Ishikawa (cell line): ENCODE data around the gene C19orf44.

ENCODE experiments used
- CREB1 ChIP-seq: IDR thresholded peaks from 2 replicates; pipeline ENCODE4 v1.6.1; 2012; ENCODE audit warnings: low read depth
- EGR1 ChIP-seq: IDR thresholded peaks from 2 replicates; pipeline ENCODE4 v1.6.1; 2012
- EP300 ChIP-seq: IDR thresholded peaks from 2 replicates; pipeline ENCODE4 v1.6.1; 2012; ENCODE audit warnings: borderline replicate concordance
- REST ChIP-seq: IDR thresholded peaks from 2 replicates; pipeline ENCODE4 v1.6.1; 2012; ENCODE audit warnings: low read depth, mild to moderate bottlenecking
- YY1 ChIP-seq: IDR thresholded peaks from 2 replicates; pipeline ENCODE4 v1.6.1; 2012; ENCODE audit warnings: low read depth
- ZBTB7A ChIP-seq: IDR thresholded peaks from 2 replicates; pipeline ENCODE4 v1.6.1; 2012; ENCODE audit warnings: low read depth

DNA sequence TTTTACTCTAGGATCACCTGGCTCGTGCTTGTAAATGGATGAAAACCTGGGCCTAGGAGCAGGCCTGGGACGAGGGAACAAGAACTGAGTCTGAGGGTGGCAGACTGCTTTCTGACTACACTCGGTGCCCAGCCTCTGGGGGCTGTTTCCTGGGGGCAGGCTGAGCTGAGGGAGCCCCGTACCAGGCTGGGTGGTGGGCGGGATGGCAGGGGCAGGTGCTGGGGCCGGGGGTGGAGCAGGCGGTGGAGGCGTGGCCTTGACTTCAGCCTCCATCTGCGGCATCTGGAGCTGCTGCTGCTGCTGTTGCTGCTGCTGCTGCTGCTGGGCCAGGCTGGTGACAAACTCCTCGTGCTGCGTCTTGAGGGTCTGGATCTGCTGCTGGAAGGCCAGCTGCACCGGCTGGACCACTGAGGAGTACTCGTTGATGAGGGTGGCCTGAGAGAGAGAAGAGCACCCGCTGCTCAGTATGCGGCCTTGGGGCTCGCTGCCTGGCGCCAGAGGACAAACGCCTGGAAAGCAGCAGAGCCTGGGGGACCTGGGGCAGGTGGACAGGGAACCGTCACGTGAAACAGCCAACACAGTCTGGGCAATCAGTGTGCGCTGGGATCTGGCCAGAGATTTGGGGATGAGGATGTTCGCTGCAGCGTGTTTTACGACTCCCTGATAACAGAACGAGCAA lies 33.4 kb downstream of the C19orf44 start:
- TF ChIP-seq EGR1 = no peak
- no peak for TF ChIP-seq YY1
- TF ChIP-seq EP300 = no peak
- TF ChIP-seq ZBTB7A = no peak
- TF ChIP-seq REST = no peak
- TF ChIP-seq CREB1 = no peak
